ENCODE data around the gene NCK2. TPM values are rescaled to one million over a fixed set of nuclear protein-coding genes. Genes with fewer than 3 reads are reported as not detected.

Gene NCK2
- polyA plus RNA-seq, 2 of the 4 experiments (the other 2 are of a cell fraction): 17.1 to 17.8 TPM

- Histone ChIP-seq H3K4me2 (no peak overlapping the region), H3K4me3 (no peak overlapping the region), H3K27ac (no peak overlapping the region), H3K4me1 (peaks cover 10% of the 10 kb centered on the region; the same call in 2 of the 3 replicates), H3K9me3 (no peaks in the 10 kb centered on the region)
- no peak for DNase-seq (ENCODE audit: low read depth in 1 of 2, low spot score in 1 of 2)
- TF ChIP-seq PBX3 (IDR thresholded peaks at IDR 0.05) (no peak), TFCP2L1 (CRISPR knock-in tag; IDR thresholded peaks at IDR 0.05) (no peak), CBX8 (IDR thresholded peaks at IDR 0.05) (no peak), MAX (IDR thresholded peaks at IDR 0.05) (no peak), PHF8 (IDR thresholded peaks at IDR 0.05; ENCODE audit: borderline replicate concordance, low read depth) (no peak), FOXS1 (CRISPR knock-in tag; IDR thresholded peaks at IDR 0.05) (no peak), GATA3 (IDR thresholded peaks at IDR 0.05; ENCODE audit: borderline replicate concordance) (no peak), ELK1 (IDR thresholded peaks at IDR 0.05; ENCODE audit: low read depth, low read length) (no peak)
- POLR2A ChIA-PET: no interaction called here
- CTCF ChIA-PET: no interaction called here
- FAIRE-seq: no peak
- WGBS (ENCODE audit: missing lambda C conversion rate): 86% methylated on average over 7 of the region's 7 CpGs
- ATAC-seq: no peak
Observed at GRCh38 chr2:105792561-105792960, 47.8 kb downstream of the NCK2 start.

- DNase-seq (ENCODE audit: low read depth in 1 of 2, low spot score in 1 of 2) (no peak), FAIRE-seq (no peak), ATAC-seq (no peak)
- peaks cover 10% of the 10 kb centered on the region; the same call in 2 of the 3 replicates for H3K4me1 ChIP-seq
- H3K9me3 ChIP-seq: no peaks in the 10 kb centered on the region
- TF ChIP-seq RCOR1 (IDR thresholded peaks at IDR 0.05; ENCODE audit: low read depth, low read length) (no peak), CTCF (IDR thresholded peaks at IDR 0.05) (no peak), CEBPB (IDR thresholded peaks at IDR 0.05) (no peak)
- ChIA-PET CTCF (no interaction called here), POLR2A (no interaction called here)
- no peak overlapping the region for H3K27ac ChIP-seq
- no peak overlapping the region for H3K4me2 ChIP-seq
- no peak overlapping the region for H3K4me3 ChIP-seq
- WGBS (ENCODE audit: missing lambda C conversion rate): 91% methylated on average over 6 of the region's 6 CpGs
Observed at GRCh38 chr2:105793196-105793975, 48.7 kb downstream of the NCK2 start.

GRCh38 chr2:105794926-105795574 lies 50.3 kb downstream of the NCK2 start:
- Histone ChIP-seq H3K4me3 (no peak overlapping the region), H3K9me3 (no peaks in the 10 kb centered on the region), H3K27ac (no peak overlapping the region), H3K4me1 (peaks cover 10% of the 10 kb centered on the region; the same call in 2 of the 3 replicates), H3K4me2 (no peak overlapping the region)
- CTCF ChIA-PET: no interaction called here
- 72% methylated on average over 3 of the region's 3 CpGs for WGBS (ENCODE audit: missing lambda C conversion rate)
- no peak for TF ChIP-seq RFX5 (IDR thresholded peaks at IDR 0.05)
- no peak for TF ChIP-seq CBX2 (IDR thresholded peaks at IDR 0.05; ENCODE audit: borderline replicate concordance, low read depth)
- no peak for TF ChIP-seq ATOH8 (CRISPR knock-in tag; IDR thresholded peaks at IDR 0.05; ENCODE audit: low read depth)
- no peak for TF ChIP-seq CBX8 (IDR thresholded peaks at IDR 0.05)
- no peak for TF ChIP-seq KDM1A (IDR thresholded peaks at IDR 0.05; ENCODE audit: low read depth)
- no peak for TF ChIP-seq PHF8 (IDR thresholded peaks at IDR 0.05; ENCODE audit: borderline replicate concordance, low read depth)
- no peak for TF ChIP-seq ZC3H11A (IDR thresholded peaks at IDR 0.05)
- no peak for ATAC-seq
- POLR2A ChIA-PET: no interaction called here
- FAIRE-seq: no peak
- DNase-seq (ENCODE audit: low read depth in 1 of 2, low spot score in 1 of 2): no peak

All from A549 (cell line).